Liver (tissue), 9 donors: ENCODE data around the gene NCOR1. TPM values are rescaled to one million over a fixed set of nuclear protein-coding genes. Genes with fewer than 3 reads are reported as not detected.

Experiments used
- DNase-seq: peaks from one replicate; pipeline ENCODE4 v3.0.0-alpha.2; 2017; ENCODE audit warnings: low spot score
- H3K27ac ChIP-seq, 2 donors: one replicate each; pipeline ENCODE4 v1.7.0; 2013; ENCODE audit warnings: inconsistent platforms in 2 of 2, low read length in 2 of 2, control low read depth in 1 of 2, low read depth in 1 of 2, mild to moderate bottlenecking in 1 of 2
- H3K27me3 ChIP-seq, 4 donors: one replicate each; pipeline versions ENCODE4 v1.6.1 to v1.7.0; 2013; ENCODE audit warnings: low read length in 3 of 4, inconsistent platforms in 1 of 4, mild to moderate bottlenecking in 1 of 4, moderate library complexity in 1 of 4; ENCODE audit not compliant: control insufficient read depth in 4 of 4, insufficient read depth in 4 of 4
- H3K36me3 ChIP-seq, 4 donors: one replicate each; pipeline versions ENCODE4 v1.6.1 to v1.7.0; 2013; ENCODE audit warnings: low read length in 3 of 4, mild to moderate bottlenecking in 3 of 4, low read depth in 1 of 4, moderate library complexity in 1 of 4; ENCODE audit not compliant: control insufficient read depth in 4 of 4, insufficient read depth in 3 of 4
- H3K4me1 ChIP-seq, 4 donors: one replicate each; pipeline versions ENCODE4 v1.6.1 to v1.7.0; 2013; ENCODE audit warnings: low read length in 3 of 4, mild to moderate bottlenecking in 3 of 4, moderate library complexity in 1 of 4; ENCODE audit not compliant: control insufficient read depth in 4 of 4, insufficient read depth in 4 of 4
- H3K4me3 ChIP-seq, 3 donors: one replicate each; pipeline versions ENCODE4 v1.6.1 to v1.7.0; 2013; ENCODE audit warnings: low read length in 3 of 3, control low read depth in 1 of 3, low read depth in 1 of 3, mild to moderate bottlenecking in 1 of 3
- H3K9ac ChIP-seq, 2 donors: one replicate each; pipeline ENCODE4 v1.7.0; 2013; ENCODE audit warnings: low read length in 2 of 2, mild to moderate bottlenecking in 2 of 2, moderate library complexity in 2 of 2, control low read depth in 1 of 2, low read depth in 1 of 2
- H3K9me3 ChIP-seq, 4 donors: one replicate each; pipeline versions ENCODE4 v1.6.1 to v1.7.0; 2013; ENCODE audit warnings: low read length in 3 of 4; ENCODE audit not compliant: control insufficient read depth in 4 of 4
- FOXA1 ChIP-seq: IDR thresholded peaks from 2 replicates; pipeline ENCODE4 v1.6.1; 2016; ENCODE audit warnings: antibody characterized with exemption
- FOXA2 ChIP-seq: IDR thresholded peaks from 2 replicates; pipeline ENCODE4 v1.6.1; 2016; ENCODE audit warnings: antibody characterized with exemption
- GABPA ChIP-seq, 2 donors: IDR thresholded peaks in 1 of 2; conservative IDR thresholded peaks in 1 of 2; 2 replicates each; pipeline ENCODE4 v1.6.1; 2016; ENCODE audit warnings: antibody characterized with exemption in 2 of 2, mild to moderate bottlenecking in 1 of 2, moderate library complexity in 1 of 2
- HNF4A ChIP-seq, 2 donors: conservative IDR thresholded peaks; 2 replicates each; pipeline ENCODE4 v1.6.1; 2016; ENCODE audit warnings: antibody characterized with exemption in 2 of 2, mild to moderate bottlenecking in 2 of 2
- HNF4G ChIP-seq: IDR thresholded peaks from 2 replicates; pipeline ENCODE4 v1.6.1; 2016; ENCODE audit warnings: antibody characterized with exemption
- JUND ChIP-seq, 2 donors: IDR thresholded peaks; 2 replicates each; pipeline ENCODE4 v1.6.1; 2016; ENCODE audit warnings: antibody characterized with exemption in 2 of 2
- NR2F2 ChIP-seq: IDR thresholded peaks from 2 replicates; pipeline ENCODE4 v1.6.1; 2016; ENCODE audit warnings: antibody characterized with exemption
- RAD21 ChIP-seq, 2 donors: IDR thresholded peaks; 2 replicates each; pipeline ENCODE4 v1.6.1; 2016; ENCODE audit warnings: antibody characterized with exemption in 2 of 2, mild to moderate bottlenecking in 2 of 2
- RXRA ChIP-seq, 2 donors: IDR thresholded peaks; 2 replicates each; pipeline ENCODE4 v1.6.1; 2017 to 2018; ENCODE audit warnings: antibody characterized with exemption in 2 of 2, mild to moderate bottlenecking in 1 of 2
- SP1 ChIP-seq: IDR thresholded peaks from 2 replicates; pipeline ENCODE4 v1.6.1; 2018; ENCODE audit warnings: antibody characterized with exemption, mild to moderate bottlenecking
- TAF1 ChIP-seq: conservative IDR thresholded peaks from 2 replicates; pipeline ENCODE4 v1.6.1; 2016; ENCODE audit warnings: antibody characterized with exemption, mild to moderate bottlenecking
- WGBS: extraction: QIAGEN DNeasy Blood & Tissue Kit; methylation state at CpG from one replicate; pipeline ENCODE4 v1.1.7; 2013; 5-methylcytosine and 5-hydroxymethylcytosine counted together
- polyA plus RNA-seq, 2 donors: library from polyadenylated mRNA; stranded (reverse) in 1 of 2; unstranded in 1 of 2; fragments of 200-250 nt in 1 of 2; fragments of >200 nt in 1 of 2; fragmentation: Nextera tagmentation in 1 of 2; extraction: Ambion mirVana in 1 of 2; gene quantifications; one replicate each; pipeline versions ENCODE4 v1.2.1 to v1.2.3, GENCODE V29; 2013 to 2015
- total RNA-seq, 2 donors: library from RNA; depleted of rRNA; stranded (reverse); fragments of >200 nt; gene quantifications; one replicate each; pipeline ENCODE4 v1.2.3, GENCODE V29; 2014
- TF ChIP-seq, protein P1 (sequence below): IDR thresholded peaks from 2 replicates; pipeline ENCODE4 v1.6.1; 2016; ENCODE audit warnings: antibody characterized with exemption, mild to moderate bottlenecking
- TF ChIP-seq, protein P2 (sequence below): IDR thresholded peaks from 2 replicates; pipeline ENCODE4 v1.6.1; 2016; ENCODE audit warnings: antibody characterized with exemption
- TF ChIP-seq, protein P3 (sequence below): fragments of 150-350 bp; IDR thresholded peaks from 2 replicates; pipeline ENCODE4 v1.5.1; 2017; ENCODE audit warnings: improper control_type of control experiment, low read depth, low read length; ENCODE audit not compliant: missing input control
- TF ChIP-seq, protein P4 (sequence below): IDR thresholded peaks from 2 replicates; pipeline ENCODE4 v1.6.1; 2016; ENCODE audit warnings: antibody characterized with exemption
- TF ChIP-seq, protein P5 (sequence below): IDR thresholded peaks from 2 replicates; pipeline ENCODE4 v1.6.1; 2016; ENCODE audit warnings: antibody characterized with exemption
- donor health status: healthy.
- donor health status: healthy.
- donor health status: healthy.
- donor health status: healthy.
- donor health status: healthy.

The NCOR1 gene
- total and polyA plus RNA-seq, 4 donors: 23.6 to 94.8 (median 77.0) TPM

DNA sequence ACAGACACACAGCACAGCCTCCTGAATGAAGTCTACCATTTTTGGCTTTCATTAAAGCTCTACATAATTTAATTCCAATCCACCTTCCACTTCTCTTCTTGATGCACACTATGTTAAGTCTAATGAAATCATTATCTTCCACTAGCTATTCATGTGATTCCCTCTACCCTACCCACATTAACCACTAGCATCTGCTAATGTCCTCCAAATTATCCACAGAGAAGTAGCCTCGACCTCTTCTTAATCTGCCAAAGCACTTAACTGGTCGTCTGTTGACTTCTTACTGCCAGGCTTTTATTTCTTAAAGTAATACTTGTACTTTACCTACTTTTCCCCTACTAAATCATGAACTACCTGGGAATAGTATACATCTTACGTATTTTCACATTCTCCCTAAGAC is 91.8 kb downstream of the NCOR1 start:
- no peaks in the 10 kb centered on the region for H3K4me1 ChIP-seq
- TF ChIP-seq, protein P1, sequence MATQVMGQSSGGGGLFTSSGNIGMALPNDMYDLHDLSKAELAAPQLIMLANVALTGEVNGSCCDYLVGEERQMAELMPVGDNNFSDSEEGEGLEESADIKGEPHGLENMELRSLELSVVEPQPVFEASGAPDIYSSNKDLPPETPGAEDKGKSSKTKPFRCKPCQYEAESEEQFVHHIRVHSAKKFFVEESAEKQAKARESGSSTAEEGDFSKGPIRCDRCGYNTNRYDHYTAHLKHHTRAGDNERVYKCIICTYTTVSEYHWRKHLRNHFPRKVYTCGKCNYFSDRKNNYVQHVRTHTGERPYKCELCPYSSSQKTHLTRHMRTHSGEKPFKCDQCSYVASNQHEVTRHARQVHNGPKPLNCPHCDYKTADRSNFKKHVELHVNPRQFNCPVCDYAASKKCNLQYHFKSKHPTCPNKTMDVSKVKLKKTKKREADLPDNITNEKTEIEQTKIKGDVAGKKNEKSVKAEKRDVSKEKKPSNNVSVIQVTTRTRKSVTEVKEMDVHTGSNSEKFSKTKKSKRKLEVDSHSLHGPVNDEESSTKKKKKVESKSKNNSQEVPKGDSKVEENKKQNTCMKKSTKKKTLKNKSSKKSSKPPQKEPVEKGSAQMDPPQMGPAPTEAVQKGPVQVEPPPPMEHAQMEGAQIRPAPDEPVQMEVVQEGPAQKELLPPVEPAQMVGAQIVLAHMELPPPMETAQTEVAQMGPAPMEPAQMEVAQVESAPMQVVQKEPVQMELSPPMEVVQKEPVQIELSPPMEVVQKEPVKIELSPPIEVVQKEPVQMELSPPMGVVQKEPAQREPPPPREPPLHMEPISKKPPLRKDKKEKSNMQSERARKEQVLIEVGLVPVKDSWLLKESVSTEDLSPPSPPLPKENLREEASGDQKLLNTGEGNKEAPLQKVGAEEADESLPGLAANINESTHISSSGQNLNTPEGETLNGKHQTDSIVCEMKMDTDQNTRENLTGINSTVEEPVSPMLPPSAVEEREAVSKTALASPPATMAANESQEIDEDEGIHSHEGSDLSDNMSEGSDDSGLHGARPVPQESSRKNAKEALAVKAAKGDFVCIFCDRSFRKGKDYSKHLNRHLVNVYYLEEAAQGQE: no peak
- TF ChIP-seq NR2F2 (no peak), JUND (IDR thresholded peaks at IDR 0.05) (no peak), TAF1 (no peak), RXRA (IDR thresholded peaks at IDR 0.05) (no peak)
- TF ChIP-seq, protein P2, sequence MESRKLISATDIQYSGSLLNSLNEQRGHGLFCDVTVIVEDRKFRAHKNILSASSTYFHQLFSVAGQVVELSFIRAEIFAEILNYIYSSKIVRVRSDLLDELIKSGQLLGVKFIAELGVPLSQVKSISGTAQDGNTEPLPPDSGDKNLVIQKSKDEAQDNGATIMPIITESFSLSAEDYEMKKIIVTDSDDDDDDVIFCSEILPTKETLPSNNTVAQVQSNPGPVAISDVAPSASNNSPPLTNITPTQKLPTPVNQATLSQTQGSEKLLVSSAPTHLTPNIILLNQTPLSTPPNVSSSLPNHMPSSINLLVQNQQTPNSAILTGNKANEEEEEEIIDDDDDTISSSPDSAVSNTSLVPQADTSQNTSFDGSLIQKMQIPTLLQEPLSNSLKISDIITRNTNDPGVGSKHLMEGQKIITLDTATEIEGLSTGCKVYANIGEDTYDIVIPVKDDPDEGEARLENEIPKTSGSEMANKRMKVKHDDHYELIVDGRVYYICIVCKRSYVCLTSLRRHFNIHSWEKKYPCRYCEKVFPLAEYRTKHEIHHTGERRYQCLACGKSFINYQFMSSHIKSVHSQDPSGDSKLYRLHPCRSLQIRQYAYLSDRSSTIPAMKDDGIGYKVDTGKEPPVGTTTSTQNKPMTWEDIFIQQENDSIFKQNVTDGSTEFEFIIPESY: no peak
- TF ChIP-seq, protein P3, sequence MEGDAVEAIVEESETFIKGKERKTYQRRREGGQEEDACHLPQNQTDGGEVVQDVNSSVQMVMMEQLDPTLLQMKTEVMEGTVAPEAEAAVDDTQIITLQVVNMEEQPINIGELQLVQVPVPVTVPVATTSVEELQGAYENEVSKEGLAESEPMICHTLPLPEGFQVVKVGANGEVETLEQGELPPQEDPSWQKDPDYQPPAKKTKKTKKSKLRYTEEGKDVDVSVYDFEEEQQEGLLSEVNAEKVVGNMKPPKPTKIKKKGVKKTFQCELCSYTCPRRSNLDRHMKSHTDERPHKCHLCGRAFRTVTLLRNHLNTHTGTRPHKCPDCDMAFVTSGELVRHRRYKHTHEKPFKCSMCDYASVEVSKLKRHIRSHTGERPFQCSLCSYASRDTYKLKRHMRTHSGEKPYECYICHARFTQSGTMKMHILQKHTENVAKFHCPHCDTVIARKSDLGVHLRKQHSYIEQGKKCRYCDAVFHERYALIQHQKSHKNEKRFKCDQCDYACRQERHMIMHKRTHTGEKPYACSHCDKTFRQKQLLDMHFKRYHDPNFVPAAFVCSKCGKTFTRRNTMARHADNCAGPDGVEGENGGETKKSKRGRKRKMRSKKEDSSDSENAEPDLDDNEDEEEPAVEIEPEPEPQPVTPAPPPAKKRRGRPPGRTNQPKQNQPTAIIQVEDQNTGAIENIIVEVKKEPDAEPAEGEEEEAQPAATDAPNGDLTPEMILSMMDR: no peak
- no peaks in the 10 kb centered on the region for H3K27me3 ChIP-seq
- no peak overlapping the region for H3K27ac ChIP-seq
- no peaks in the 10 kb centered on the region for H3K9me3 ChIP-seq
- no peak overlapping the region for H3K4me3 ChIP-seq
- no peak overlapping the region for H3K9ac ChIP-seq
- H3K36me3 ChIP-seq: peaks cover 2 to 35% (median 24%) of the 10 kb centered on the region in 4 donors
- DNase-seq: no peak
- 96% methylated on average over 3 of the region's 3 CpGs for WGBS

DNA sequence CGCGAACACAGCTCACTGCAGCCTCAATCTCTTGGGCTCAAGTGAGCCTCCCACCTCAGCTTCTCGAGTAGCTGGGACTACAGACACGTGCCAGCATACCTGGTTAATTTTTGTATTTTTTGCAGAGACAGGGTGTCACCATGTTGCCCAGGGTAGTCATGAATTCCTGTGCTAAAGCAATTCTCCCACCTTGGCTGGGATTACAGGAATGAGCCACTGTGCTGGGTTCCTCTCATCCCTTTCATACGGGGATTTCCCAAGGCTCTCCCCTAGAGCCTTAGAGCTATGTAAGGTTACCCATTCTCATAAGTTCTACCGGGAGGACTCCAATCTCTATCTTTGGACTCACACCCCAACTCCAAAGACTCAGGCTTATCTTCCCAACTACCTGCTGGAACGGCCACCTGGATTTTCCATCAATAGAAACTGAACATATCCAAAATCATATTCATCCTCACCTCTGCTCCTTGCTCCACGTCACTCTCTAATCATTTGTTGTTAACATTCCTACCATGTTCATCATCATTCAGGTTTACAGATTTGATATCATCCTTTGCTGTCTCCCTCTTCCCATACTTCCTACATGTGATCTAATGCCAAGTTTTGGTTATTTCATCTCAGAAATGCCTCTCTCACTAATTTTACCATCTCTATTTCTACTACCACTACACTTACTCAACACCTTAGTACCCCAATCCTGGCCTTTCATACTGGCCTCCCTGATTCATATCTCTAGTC is 92.5 kb downstream of the NCOR1 start:
- no peak overlapping the region for H3K9ac ChIP-seq
- no peak overlapping the region for H3K27ac ChIP-seq
- no peaks in the 10 kb centered on the region for H3K9me3 ChIP-seq
- no peaks in the 10 kb centered on the region for H3K27me3 ChIP-seq
- WGBS: 96% methylated on average over 8 of the region's 8 CpGs
- DNase-seq: no peak
- H3K36me3 ChIP-seq: peaks cover 2 to 36% (median 26%) of the 10 kb centered on the region in 4 donors
- no peak overlapping the region for H3K4me3 ChIP-seq
- H3K4me1 ChIP-seq: peaks cover 0 to under 1% (median 0%) of the 10 kb centered on the region in 4 donors
- TF ChIP-seq JUND (IDR thresholded peaks at IDR 0.05) (no peak), FOXA1 (no peak), TAF1 (no peak), SP1 (no peak), HNF4A (conservative IDR thresholded peaks at IDR 0.05) (no peak), RAD21 (IDR thresholded peaks at IDR 0.05) (no peak), FOXA2 (no peak), GABPA (IDR thresholded peaks at IDR 0.05 in 1 of 2, conservative IDR thresholded peaks at IDR 0.05 in 1 of 2) (no peak), RXRA (IDR thresholded peaks at IDR 0.05) (no peak), HNF4G (no peak), NR2F2 (no peak)
- TF ChIP-seq, protein P1: no peak
- TF ChIP-seq, protein P3: no peak
- TF ChIP-seq, protein P4, sequence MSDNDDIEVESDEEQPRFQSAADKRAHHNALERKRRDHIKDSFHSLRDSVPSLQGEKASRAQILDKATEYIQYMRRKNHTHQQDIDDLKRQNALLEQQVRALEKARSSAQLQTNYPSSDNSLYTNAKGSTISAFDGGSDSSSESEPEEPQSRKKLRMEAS: no peak
- TF ChIP-seq, protein P5, sequence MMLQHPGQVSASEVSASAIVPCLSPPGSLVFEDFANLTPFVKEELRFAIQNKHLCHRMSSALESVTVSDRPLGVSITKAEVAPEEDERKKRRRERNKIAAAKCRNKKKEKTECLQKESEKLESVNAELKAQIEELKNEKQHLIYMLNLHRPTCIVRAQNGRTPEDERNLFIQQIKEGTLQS: no peak
